WTC11 (cell line): ENCODE results near the gene ADK. TPM values are rescaled to one million over a fixed set of nuclear protein-coding genes. Genes with fewer than 3 reads are reported as not detected.

Source experiments
- ATAC-seq: fragments of 200-7000 bp; cut with Tn5 transposase; 2 replicates; pipeline ENCODE4 v1.10.0; 2021; ENCODE audit warnings: mild to moderate bottlenecking, moderate library complexity
- CTCF ChIA-PET: fragments of 300-600 bp; sonication (Branson Sonifier 250); formaldehyde crosslinking; loops from one replicate; lab custom pipeline; 2021; ENCODE audit warnings: antibody characterized with exemption; lab: Charles Lee
- POLR2A ChIA-PET: fragments of 350-600 bp; sonication (Branson Sonifier 250); formaldehyde crosslinking; loops from one replicate; lab custom pipeline; 2021; ENCODE audit warnings: antibody characterized with exemption; lab: Charles Lee
- DNase-seq: peaks from one replicate; pipeline ENCODE4 v3.0.0; 2021; ENCODE audit warnings: low spot score
- H3K27ac Mint-ChIP-seq: 2 replicates; pipeline ENCODE4 v1.8.0; 2021; ENCODE audit warnings: mixed read lengths
- H3K27me3 Mint-ChIP-seq: 2 replicates; pipeline ENCODE4 v1.8.0; 2021; ENCODE audit warnings: low read depth, mild to moderate bottlenecking, moderate library complexity, mixed read lengths
- H3K36me3 Mint-ChIP-seq: 2 replicates; pipeline ENCODE4 v1.8.0; 2021; ENCODE audit warnings: mixed read lengths
- H3K4me1 Mint-ChIP-seq: 2 replicates; pipeline ENCODE4 v1.8.0; 2022; ENCODE audit warnings: mixed read lengths
- H3K4me3 Mint-ChIP-seq: 2 replicates; pipeline ENCODE4 v1.8.0; 2021; ENCODE audit warnings: mild to moderate bottlenecking, moderate library complexity, mixed read lengths
- H3K9me3 Mint-ChIP-seq: 2 replicates; pipeline ENCODE4 v1.8.0; 2021; ENCODE audit warnings: mixed read lengths
- AFF4 ChIP-seq: sonication (generic); formaldehyde crosslinking; IDR thresholded peaks from 2 replicates; pipeline ENCODE4 v1.8.1; 2023; ENCODE audit warnings: mild to moderate bottlenecking, missing genetic modification reagents, borderline replicate concordance
- EMX1 ChIP-seq: fragments of 250-450 bp; sonication (Bioruptor Pico); IDR thresholded peaks from 2 replicates; pipeline ENCODE4 v1.8.0; 2021; ENCODE audit warnings: mild to moderate bottlenecking
- ETV6 ChIP-seq: sonication (generic); formaldehyde crosslinking; IDR thresholded peaks from 2 replicates; pipeline ENCODE4 v1.8.1; 2022; ENCODE audit warnings: mild to moderate bottlenecking, missing genetic modification reagents
- FOXK1 ChIP-seq: sonication (generic); formaldehyde crosslinking; IDR thresholded peaks from 2 replicates; pipeline ENCODE4 v1.8.0; 2022; ENCODE audit warnings: mild to moderate bottlenecking, moderate library complexity, missing genetic modification reagents
- GABPB1 ChIP-seq: sonication (generic); formaldehyde crosslinking; IDR thresholded peaks from 2 replicates; pipeline ENCODE4 v1.8.1; 2023; ENCODE audit warnings: mild to moderate bottlenecking, missing genetic modification reagents
- JAZF1 ChIP-seq: fragments of 250-450 bp; sonication (Bioruptor Pico); IDR thresholded peaks from 2 replicates; pipeline ENCODE4 v1.9.0; 2021; ENCODE audit warnings: moderate library complexity, mild to moderate bottlenecking, inconsistent platforms
- KAT7 ChIP-seq: sonication (generic); formaldehyde crosslinking; IDR thresholded peaks from 2 replicates; pipeline ENCODE4 v1.8.1; 2023; ENCODE audit warnings: missing genetic modification reagents, mild to moderate bottlenecking, borderline replicate concordance
- MLX ChIP-seq: sonication (generic); formaldehyde crosslinking; IDR thresholded peaks from 2 replicates; pipeline ENCODE4 v1.8.1; 2023; ENCODE audit warnings: mild to moderate bottlenecking, missing genetic modification reagents, moderate library complexity
- RORB ChIP-seq: fragments of 250-450 bp; sonication (Bioruptor Pico); IDR thresholded peaks from 2 replicates; pipeline ENCODE4 v1.9.0; 2021; ENCODE audit warnings: mild to moderate bottlenecking
- TEAD1 ChIP-seq: sonication (generic); formaldehyde crosslinking; IDR thresholded peaks from 2 replicates; pipeline ENCODE4 v1.8.0; 2022; ENCODE audit warnings: mild to moderate bottlenecking, missing genetic modification reagents
- ZBTB43 ChIP-seq: sonication (generic); formaldehyde crosslinking; IDR thresholded peaks from 2 replicates; pipeline ENCODE4 v1.8.1; 2023; ENCODE audit warnings: mild to moderate bottlenecking, missing genetic modification reagents
- ZNF138 ChIP-seq: sonication (generic); formaldehyde crosslinking; conservative IDR thresholded peaks from 2 replicates; pipeline ENCODE4 v1.8.1; 2022; ENCODE audit warnings: mild to moderate bottlenecking, moderate library complexity, missing genetic modification reagents
- ZNF416 ChIP-seq: fragments of 250-450 bp; sonication (Bioruptor Pico); IDR thresholded peaks from 2 replicates; pipeline ENCODE4 v1.9.0; 2021; ENCODE audit warnings: mild to moderate bottlenecking, inconsistent platforms
- total RNA-seq: library from RNA; stranded (reverse); gene quantifications from 3 replicates; pipeline ENCODE4 v1.2.3, GENCODE V29; 2021
- TF ChIP-seq, protein P1 (sequence below): fragments of 250-450 bp; sonication (Bioruptor Pico); IDR thresholded peaks from 2 replicates; pipeline ENCODE4 v1.9.0; 2021; ENCODE audit warnings: moderate library complexity, mild to moderate bottlenecking, inconsistent platforms, borderline replicate concordance
- TF ChIP-seq, protein P2 (sequence below): sonication (generic); formaldehyde crosslinking; IDR thresholded peaks from 2 replicates; pipeline ENCODE4 v1.8.1; 2023; ENCODE audit warnings: mild to moderate bottlenecking, moderate library complexity, missing genetic modification reagents
- TF ChIP-seq, protein P3 (sequence below): sonication (generic); formaldehyde crosslinking; conservative IDR thresholded peaks from 2 replicates; pipeline ENCODE4 v1.8.1; 2023; ENCODE audit warnings: mild to moderate bottlenecking, low read depth, missing genetic modification reagents, moderate library complexity
- TF ChIP-seq, protein P4 (sequence below): fragments of 250-450 bp; sonication (Bioruptor Pico); IDR thresholded peaks from 2 replicates; pipeline ENCODE4 v1.8.0; 2021; ENCODE audit warnings: mild to moderate bottlenecking
- TF ChIP-seq, protein P5 (sequence below): sonication (generic); formaldehyde crosslinking; IDR thresholded peaks from 2 replicates; pipeline ENCODE4 v1.8.1; 2022; ENCODE audit warnings: low read depth, mild to moderate bottlenecking, moderate library complexity, missing genetic modification reagents, borderline replicate concordance

The ADK gene
- total RNA-seq, 1 experiment from 2014 or later = 32.7 TPM

- no peak for TF ChIP-seq AFF4 (CRISPR knock-in tag)
- TF ChIP-seq, all 79 proteins: peak for 0
These were observed 39.2 kb upstream of the ADK start (continued) for GRCh38 chr10:74111799-74112198.

GRCh38 chr10:74113546-74113945 lies 37.5 kb upstream of the ADK start:
- H3K27me3 Mint-ChIP-seq = no peaks in the 10 kb centered on the region
- H3K4me1 Mint-ChIP-seq = no peaks in the 10 kb centered on the region
- no peak overlapping the region for H3K4me3 Mint-ChIP-seq
- ATAC-seq (no peak), DNase-seq (no peak)
- ChIA-PET POLR2A (no interaction called here), CTCF (interaction anchor here (0.7 kb wide), 1 partner anchor 10 kb away, joined by 3 read pairs; no protein-coding TSS in a partner anchor)
- no peak overlapping the region for H3K27ac Mint-ChIP-seq
- peaks cover 93% of the 10 kb centered on the region for H3K36me3 Mint-ChIP-seq
- no peaks in the 10 kb centered on the region for H3K9me3 Mint-ChIP-seq
- no peak for TF ChIP-seq TEAD1 (CRISPR knock-in tag)
- TF ChIP-seq ZNF138 (CRISPR knock-in tag) = no peak
- no peak for TF ChIP-seq FOXK1
- no peak for TF ChIP-seq JAZF1
- no peak for TF ChIP-seq GABPB1 (CRISPR knock-in tag)
- TF ChIP-seq, protein P1, sequence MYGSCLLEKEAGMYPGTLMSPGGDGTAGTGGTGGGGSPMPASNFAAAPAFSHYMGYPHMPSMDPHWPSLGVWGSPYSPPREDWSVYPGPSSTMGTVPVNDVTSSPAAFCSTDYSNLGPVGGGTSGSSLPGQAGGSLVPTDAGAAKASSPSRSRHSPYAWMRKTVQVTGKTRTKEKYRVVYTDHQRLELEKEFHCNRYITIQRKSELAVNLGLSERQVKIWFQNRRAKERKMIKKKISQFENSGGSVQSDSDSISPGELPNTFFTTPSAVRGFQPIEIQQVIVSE (CRISPR knock-in tag) = no peak
- TF ChIP-seq, protein P2, sequence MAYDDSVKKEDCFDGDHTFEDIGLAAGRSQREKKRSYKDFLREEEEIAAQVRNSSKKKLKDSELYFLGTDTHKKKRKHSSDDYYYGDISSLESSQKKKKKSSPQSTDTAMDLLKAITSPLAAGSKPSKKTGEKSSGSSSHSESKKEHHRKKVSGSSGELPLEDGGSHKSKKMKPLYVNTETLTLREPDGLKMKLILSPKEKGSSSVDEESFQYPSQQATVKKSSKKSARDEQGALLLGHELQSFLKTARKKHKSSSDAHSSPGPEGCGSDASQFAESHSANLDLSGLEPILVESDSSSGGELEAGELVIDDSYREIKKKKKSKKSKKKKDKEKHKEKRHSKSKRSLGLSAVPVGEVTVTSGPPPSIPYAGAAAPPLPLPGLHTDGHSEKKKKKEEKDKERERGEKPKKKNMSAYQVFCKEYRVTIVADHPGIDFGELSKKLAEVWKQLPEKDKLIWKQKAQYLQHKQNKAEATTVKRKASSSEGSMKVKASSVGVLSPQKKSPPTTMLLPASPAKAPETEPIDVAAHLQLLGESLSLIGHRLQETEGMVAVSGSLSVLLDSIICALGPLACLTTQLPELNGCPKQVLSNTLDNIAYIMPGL (CRISPR knock-in tag) = no peak
- TF ChIP-seq AFF4 (CRISPR knock-in tag) = no peak
- TF ChIP-seq RORB (CRISPR knock-in tag) = no peak
- TF ChIP-seq KAT7 (CRISPR knock-in tag) = no peak
- TF ChIP-seq ZBTB43 (CRISPR knock-in tag) = no peak
- TF ChIP-seq, protein P3, sequence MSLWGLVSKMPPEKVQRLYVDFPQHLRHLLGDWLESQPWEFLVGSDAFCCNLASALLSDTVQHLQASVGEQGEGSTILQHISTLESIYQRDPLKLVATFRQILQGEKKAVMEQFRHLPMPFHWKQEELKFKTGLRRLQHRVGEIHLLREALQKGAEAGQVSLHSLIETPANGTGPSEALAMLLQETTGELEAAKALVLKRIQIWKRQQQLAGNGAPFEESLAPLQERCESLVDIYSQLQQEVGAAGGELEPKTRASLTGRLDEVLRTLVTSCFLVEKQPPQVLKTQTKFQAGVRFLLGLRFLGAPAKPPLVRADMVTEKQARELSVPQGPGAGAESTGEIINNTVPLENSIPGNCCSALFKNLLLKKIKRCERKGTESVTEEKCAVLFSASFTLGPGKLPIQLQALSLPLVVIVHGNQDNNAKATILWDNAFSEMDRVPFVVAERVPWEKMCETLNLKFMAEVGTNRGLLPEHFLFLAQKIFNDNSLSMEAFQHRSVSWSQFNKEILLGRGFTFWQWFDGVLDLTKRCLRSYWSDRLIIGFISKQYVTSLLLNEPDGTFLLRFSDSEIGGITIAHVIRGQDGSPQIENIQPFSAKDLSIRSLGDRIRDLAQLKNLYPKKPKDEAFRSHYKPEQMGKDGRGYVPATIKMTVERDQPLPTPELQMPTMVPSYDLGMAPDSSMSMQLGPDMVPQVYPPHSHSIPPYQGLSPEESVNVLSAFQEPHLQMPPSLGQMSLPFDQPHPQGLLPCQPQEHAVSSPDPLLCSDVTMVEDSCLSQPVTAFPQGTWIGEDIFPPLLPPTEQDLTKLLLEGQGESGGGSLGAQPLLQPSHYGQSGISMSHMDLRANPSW (CRISPR knock-in tag) = no peak
- TF ChIP-seq, protein P4, sequence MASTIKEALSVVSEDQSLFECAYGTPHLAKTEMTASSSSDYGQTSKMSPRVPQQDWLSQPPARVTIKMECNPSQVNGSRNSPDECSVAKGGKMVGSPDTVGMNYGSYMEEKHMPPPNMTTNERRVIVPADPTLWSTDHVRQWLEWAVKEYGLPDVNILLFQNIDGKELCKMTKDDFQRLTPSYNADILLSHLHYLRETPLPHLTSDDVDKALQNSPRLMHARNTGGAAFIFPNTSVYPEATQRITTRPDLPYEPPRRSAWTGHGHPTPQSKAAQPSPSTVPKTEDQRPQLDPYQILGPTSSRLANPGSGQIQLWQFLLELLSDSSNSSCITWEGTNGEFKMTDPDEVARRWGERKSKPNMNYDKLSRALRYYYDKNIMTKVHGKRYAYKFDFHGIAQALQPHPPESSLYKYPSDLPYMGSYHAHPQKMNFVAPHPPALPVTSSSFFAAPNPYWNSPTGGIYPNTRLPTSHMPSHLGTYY = no peak
- TF ChIP-seq EMX1 (CRISPR knock-in tag) = no peak
- TF ChIP-seq MLX = no peak
- TF ChIP-seq, protein P5, sequence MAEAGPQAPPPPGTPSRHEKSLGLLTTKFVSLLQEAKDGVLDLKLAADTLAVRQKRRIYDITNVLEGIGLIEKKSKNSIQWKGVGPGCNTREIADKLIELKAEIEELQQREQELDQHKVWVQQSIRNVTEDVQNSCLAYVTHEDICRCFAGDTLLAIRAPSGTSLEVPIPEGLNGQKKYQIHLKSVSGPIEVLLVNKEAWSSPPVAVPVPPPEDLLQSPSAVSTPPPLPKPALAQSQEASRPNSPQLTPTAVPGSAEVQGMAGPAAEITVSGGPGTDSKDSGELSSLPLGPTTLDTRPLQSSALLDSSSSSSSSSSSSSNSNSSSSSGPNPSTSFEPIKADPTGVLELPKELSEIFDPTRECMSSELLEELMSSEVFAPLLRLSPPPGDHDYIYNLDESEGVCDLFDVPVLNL (CRISPR knock-in tag) = no peak
- no peak for TF ChIP-seq ZNF416 (CRISPR knock-in tag)
- no peak for TF ChIP-seq ETV6 (CRISPR knock-in tag)
